CD8-positive, alpha-beta memory T cell (primary cell): Measurements from ENCODE around the gene DRD5. TPM values are rescaled to one million over a fixed set of nuclear protein-coding genes. Genes with fewer than 3 reads are reported as not detected.
"Not testable (repeated sequence)": the region's sequence is repeated elsewhere in the genome, so short reads cannot be mapped to it uniquely, and the experiment has no call there.

Experiments
- CTCF ChIA-PET: fragments of 350-600 bp; sonication (Branson Sonifier 250); formaldehyde crosslinking; loops from one replicate; lab custom pipeline; 2021; ENCODE audit warnings: antibody characterized with exemption; lab: Charles Lee
- POLR2A ChIA-PET: fragments of 350-600 bp; sonication (Branson Sonifier 250); formaldehyde crosslinking; loops from one replicate; lab custom pipeline; 2021; ENCODE audit warnings: antibody characterized with exemption; lab: Charles Lee
- DNase-seq, 5 donors: peaks; one replicate each; pipeline versions ENCODE4 v3.0.0 to v3.0.0-alpha.2; 2020 to 2022; ENCODE audit warnings: mixed read lengths in 1 of 5
- H3K27ac ChIP-seq: one replicate; pipeline ENCODE4 v1.7.0; 2013; ENCODE audit warnings: low read depth, mild to moderate bottlenecking, low read length, moderate library complexity
- H3K27me3 ChIP-seq: 2 replicates; pipeline ENCODE4 v1.7.0; 2013; ENCODE audit warnings: low read length, mild to moderate bottlenecking; ENCODE audit not compliant: insufficient read depth, poor library complexity, severe bottlenecking
- H3K36me3 ChIP-seq: 2 replicates; pipeline ENCODE4 v1.7.0; 2013; ENCODE audit warnings: mild to moderate bottlenecking, low read length, moderate library complexity; ENCODE audit not compliant: insufficient read depth
- H3K4me1 ChIP-seq: 2 replicates; pipeline ENCODE4 v1.7.0; 2013; ENCODE audit warnings: mild to moderate bottlenecking, low read length, moderate library complexity; ENCODE audit not compliant: insufficient read depth
- H3K4me3 ChIP-seq: 2 replicates; pipeline ENCODE4 v1.7.0; 2013; ENCODE audit warnings: mild to moderate bottlenecking, low read length
- H3K9me3 ChIP-seq: 2 replicates; pipeline ENCODE4 v1.7.0; 2013; ENCODE audit warnings: mild to moderate bottlenecking, low read length
- H3K27ac Mint-ChIP-seq, 8 donors: one replicate each; pipeline ENCODE4 v1.8.0; 2020 to 2021; ENCODE audit warnings: mixed read lengths in 8 of 8, mild to moderate bottlenecking in 6 of 8, inconsistent platforms in 3 of 8, moderate library complexity in 3 of 8
- H3K27me3 Mint-ChIP-seq, 2 donors: one replicate each; pipeline ENCODE4 v1.8.0; 2020 to 2021; ENCODE audit warnings: mixed read lengths in 2 of 2, mild to moderate bottlenecking in 1 of 2, moderate library complexity in 1 of 2
- H3K36me3 Mint-ChIP-seq, 3 donors: one replicate each; pipeline ENCODE4 v1.8.0; 2020 to 2021; ENCODE audit warnings: mixed read lengths in 3 of 3, inconsistent platforms in 1 of 3, mild to moderate bottlenecking in 1 of 3
- H3K4me1 Mint-ChIP-seq, 3 donors: one replicate each; pipeline ENCODE4 v1.8.0; 2020 to 2021; ENCODE audit warnings: mixed read lengths in 3 of 3, inconsistent platforms in 1 of 3, mild to moderate bottlenecking in 1 of 3
- H3K4me3 Mint-ChIP-seq, 7 donors: one replicate each; pipeline ENCODE4 v1.8.0; 2020 to 2021; ENCODE audit warnings: mixed read lengths in 7 of 7, mild to moderate bottlenecking in 6 of 7, moderate library complexity in 4 of 7, inconsistent platforms in 2 of 7
- H3K9me3 Mint-ChIP-seq, 5 donors: one replicate each; pipeline ENCODE4 v1.8.0; 2020 to 2022; ENCODE audit warnings: mixed read lengths in 5 of 5, mild to moderate bottlenecking in 3 of 5, moderate library complexity in 2 of 5, inconsistent platforms in 1 of 5
- polyA plus RNA-seq: library from polyadenylated mRNA; unstranded; fragments of 300-500 nt; fragmentation: Illumina TruSeq; gene quantifications from one replicate; pipeline ENCODE4 v1.2.3, GENCODE V29; 2021
- total RNA-seq, 2 experiments: library from RNA; stranded (reverse); gene quantifications; one replicate each; pipeline ENCODE4 v1.2.3, GENCODE V29; 2021

The DRD5 gene
- total RNA-seq, result not detected
- polyA plus RNA-seq, result not detected

DNA sequence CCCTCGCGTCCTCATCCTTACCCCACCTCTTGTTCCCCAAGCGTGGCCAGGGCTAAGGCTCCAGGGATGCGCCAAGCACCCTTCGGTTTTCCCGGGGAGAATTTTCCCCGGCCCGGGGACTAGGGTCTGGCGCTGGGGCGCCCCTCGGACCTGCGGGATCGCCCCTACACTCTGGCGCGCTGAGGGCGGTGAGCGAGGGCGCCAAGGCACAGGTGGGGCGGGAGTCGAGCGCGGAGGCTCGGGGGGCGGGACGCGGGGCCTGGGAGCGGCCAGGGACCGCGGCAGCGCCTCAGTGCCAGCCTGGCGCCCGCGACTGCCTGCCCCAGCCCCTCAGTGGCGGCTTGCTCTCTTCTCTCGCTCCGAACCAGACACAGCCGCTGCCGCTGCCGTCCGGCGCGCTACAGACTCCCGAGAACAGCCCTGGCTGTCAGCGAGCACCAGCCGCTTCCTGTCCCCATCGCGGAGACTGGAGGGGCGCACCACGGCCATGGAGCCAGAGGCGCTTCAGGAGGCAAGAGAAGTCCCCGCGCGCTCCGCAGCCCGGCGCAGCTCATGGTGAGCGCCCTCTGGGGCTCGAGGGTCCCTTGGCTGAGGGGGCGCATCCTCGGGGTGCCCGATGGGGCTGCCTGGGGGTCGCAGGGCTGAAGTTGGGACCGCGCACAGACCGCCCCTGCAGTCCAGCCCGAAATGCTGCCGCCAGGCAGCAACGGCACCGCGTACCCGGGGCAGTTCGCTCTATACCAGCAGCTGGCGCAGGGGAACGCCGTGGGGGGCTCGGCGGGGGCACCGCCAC, at the start of gene DRD5:
TSS of gene DRD5 (plus strand) at position 292 of the 793 bp plus-strand sequence. CDS start at position 688, 396 bp downstream.
- no peaks in the 10 kb centered on the region for H3K36me3 Mint-ChIP-seq
- no peak within 1 kb of the TSS for H3K27ac Mint-ChIP-seq
- Histone ChIP-seq H3K9me3 (no peaks in the 10 kb centered on the region), H3K27me3 (no peaks in the 10 kb centered on the region), H3K4me1 (no peaks in the 10 kb centered on the region), H3K36me3 (no peaks in the 10 kb centered on the region), H3K4me3 (no peak within 1 kb of the TSS), H3K27ac (no peak within 1 kb of the TSS)
- H3K4me3 Mint-ChIP-seq, result no peak within 1 kb of the TSS
- no peak for DNase-seq
- H3K9me3 Mint-ChIP-seq, result peaks cover 0 to 5% (median 0%) of the 10 kb centered on the region in 5 donors
- H3K27me3 Mint-ChIP-seq, result peaks cover 29 to 35% of the 10 kb centered on the region in 2 donors
- H3K4me1 Mint-ChIP-seq, result no peaks in the 10 kb centered on the region
- POLR2A ChIA-PET, result no interaction called here
- CTCF ChIA-PET, result no interaction called here

GRCh38 chr4:9732256-9732655, 49.2 kb upstream of the DRD5 start:
- H3K9me3 Mint-ChIP-seq, H3K4me1 Mint-ChIP-seq, CTCF ChIA-PET, H3K27me3 Mint-ChIP-seq, H3K27ac ChIP-seq, H3K36me3 ChIP-seq, H3K27me3 ChIP-seq, H3K4me1 ChIP-seq, H3K9me3 ChIP-seq, H3K36me3 Mint-ChIP-seq, DNase-seq, H3K4me3 ChIP-seq, H3K4me3 Mint-ChIP-seq, POLR2A ChIA-PET, H3K27ac Mint-ChIP-seq: not testable (repeated sequence)

DNA sequence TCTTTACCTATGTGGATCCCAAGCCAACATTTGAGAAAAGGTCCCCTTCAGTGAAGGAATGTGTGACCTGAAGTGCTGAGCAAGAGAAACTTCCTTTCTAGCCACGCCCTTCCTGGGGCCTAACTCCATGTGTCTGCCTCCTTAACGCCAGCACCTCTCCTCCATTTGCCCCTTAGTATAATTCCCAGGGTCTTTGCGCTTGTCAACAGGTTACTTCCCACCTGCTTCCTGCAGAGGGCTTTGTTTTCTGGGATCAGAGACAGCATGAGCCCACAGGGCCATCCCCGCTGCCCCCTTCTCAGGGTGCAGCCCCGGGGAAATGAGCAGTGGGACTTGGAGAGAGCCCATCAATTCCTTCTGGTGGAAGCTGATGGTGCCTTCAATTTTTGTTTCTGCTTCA, 45.9 kb upstream of the DRD5 start:
- DNase-seq, result no peak
- no peaks in the 10 kb centered on the region for H3K36me3 ChIP-seq
- peaks cover 1 to 4% of the 10 kb centered on the region in 2 donors for H3K27me3 Mint-ChIP-seq
- no peaks in the 10 kb centered on the region for H3K9me3 Mint-ChIP-seq
- H3K36me3 Mint-ChIP-seq, result no peaks in the 10 kb centered on the region
- H3K27ac ChIP-seq, result no peak overlapping the region
- ChIA-PET CTCF (no interaction called here), POLR2A (no interaction called here)
- no peaks in the 10 kb centered on the region for H3K9me3 ChIP-seq
- no peak overlapping the region for H3K4me3 Mint-ChIP-seq
- H3K27me3 ChIP-seq, result no peaks in the 10 kb centered on the region
- no peak overlapping the region for H3K4me3 ChIP-seq
- H3K4me1 ChIP-seq, result no peaks in the 10 kb centered on the region
- no peaks in the 10 kb centered on the region for H3K4me1 Mint-ChIP-seq
- peak overlapping the region in 1 of 8 donors; percentile 21 for H3K27ac Mint-ChIP-seq

GRCh38 chr4:9737280-9737679, 44.2 kb upstream of the DRD5 start:
- CTCF ChIA-PET, H3K9me3 ChIP-seq, H3K27ac Mint-ChIP-seq, H3K4me3 ChIP-seq, DNase-seq, H3K36me3 ChIP-seq, H3K9me3 Mint-ChIP-seq, H3K27me3 Mint-ChIP-seq, H3K4me1 Mint-ChIP-seq, H3K36me3 Mint-ChIP-seq, H3K27me3 ChIP-seq, H3K4me1 ChIP-seq, POLR2A ChIA-PET, H3K27ac ChIP-seq, H3K4me3 Mint-ChIP-seq: not testable (repeated sequence)

GRCh38 chr4:9743789-9744188, 37.6 kb upstream of the DRD5 start:
- H3K9me3 Mint-ChIP-seq, H3K4me1 Mint-ChIP-seq, H3K4me3 ChIP-seq, POLR2A ChIA-PET, H3K27me3 ChIP-seq, H3K9me3 ChIP-seq, DNase-seq, H3K27ac Mint-ChIP-seq, CTCF ChIA-PET, H3K36me3 ChIP-seq, H3K36me3 Mint-ChIP-seq, H3K27ac ChIP-seq, H3K4me3 Mint-ChIP-seq, H3K4me1 ChIP-seq: not testable (repeated sequence)
- H3K27me3 Mint-ChIP-seq, result peaks cover 3 to 15% of the 10 kb centered on the region in 2 donors

- Histone ChIP-seq H3K4me3 (no peak overlapping the region), H3K27me3 (no peaks in the 10 kb centered on the region), H3K4me1 (no peaks in the 10 kb centered on the region), H3K36me3 (no peaks in the 10 kb centered on the region), H3K27ac (no peak overlapping the region), H3K9me3 (no peaks in the 10 kb centered on the region)
- H3K27me3 Mint-ChIP-seq, result peaks cover 3 to 14% of the 10 kb centered on the region in 2 donors
- no peak overlapping the region for H3K4me3 Mint-ChIP-seq
- H3K36me3 Mint-ChIP-seq, result no peaks in the 10 kb centered on the region
- H3K4me1 Mint-ChIP-seq, result peaks cover 0 to 4% (median 0%) of the 10 kb centered on the region in 3 donors
- H3K27ac Mint-ChIP-seq, result no peak overlapping the region
- ChIA-PET CTCF (no interaction called here), POLR2A (no interaction called here)
- peaks cover 0 to 3% (median 0%) of the 10 kb centered on the region in 5 donors for H3K9me3 Mint-ChIP-seq
- DNase-seq, result no peak
These were observed 35.7 kb upstream of the DRD5 start for GRCh38 chr4:9745782-9746181.

DNA sequence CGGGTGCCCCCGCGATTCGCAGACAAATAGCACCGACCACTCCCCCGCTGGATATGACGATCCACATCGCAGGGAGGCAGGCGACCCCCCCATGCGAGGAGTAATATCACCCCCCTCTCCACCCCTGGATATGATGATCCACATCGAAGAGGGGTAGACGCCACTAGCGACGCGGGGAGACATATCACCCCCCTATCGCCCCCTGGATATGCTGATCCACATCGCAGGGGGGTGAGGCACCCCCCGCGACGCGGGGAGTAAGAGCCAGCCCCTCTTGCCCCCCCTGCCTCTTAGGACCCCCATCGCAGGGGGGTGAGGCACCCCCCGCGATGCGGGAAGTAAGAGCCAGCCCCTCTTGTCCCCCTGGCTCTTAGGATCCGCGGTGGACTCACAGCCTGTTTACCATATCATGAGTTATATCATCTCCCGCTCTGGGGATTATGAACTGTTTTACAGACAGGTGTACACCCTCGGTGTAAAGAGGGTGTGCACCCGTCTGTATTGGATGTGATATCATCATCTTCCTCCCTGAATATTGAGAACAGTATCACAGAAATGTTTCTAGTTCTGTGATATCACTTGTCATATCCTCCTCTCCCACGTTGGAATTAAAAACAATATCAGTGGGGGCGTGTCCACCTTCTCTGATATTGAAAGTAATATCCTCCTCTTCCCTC, 22.7 kb upstream of the DRD5 start:
- no peaks in the 10 kb centered on the region for H3K4me1 Mint-ChIP-seq
- Histone ChIP-seq H3K4me3 (no peak overlapping the region), H3K36me3 (no peaks in the 10 kb centered on the region), H3K27ac (no peak overlapping the region), H3K4me1 (no peaks in the 10 kb centered on the region), H3K9me3 (no peaks in the 10 kb centered on the region), H3K27me3 (no peaks in the 10 kb centered on the region)
- ChIA-PET CTCF (no interaction called here), POLR2A (no interaction called here)
- no peak for DNase-seq
- peaks cover 0 to 2% (median 0%) of the 10 kb centered on the region in 5 donors for H3K9me3 Mint-ChIP-seq
- H3K27me3 Mint-ChIP-seq, result peaks cover 1 to 3% of the 10 kb centered on the region in 2 donors
- H3K4me3 Mint-ChIP-seq, result no peak overlapping the region
- H3K27ac Mint-ChIP-seq, result no peak overlapping the region
- H3K36me3 Mint-ChIP-seq, result no peaks in the 10 kb centered on the region

DNA sequence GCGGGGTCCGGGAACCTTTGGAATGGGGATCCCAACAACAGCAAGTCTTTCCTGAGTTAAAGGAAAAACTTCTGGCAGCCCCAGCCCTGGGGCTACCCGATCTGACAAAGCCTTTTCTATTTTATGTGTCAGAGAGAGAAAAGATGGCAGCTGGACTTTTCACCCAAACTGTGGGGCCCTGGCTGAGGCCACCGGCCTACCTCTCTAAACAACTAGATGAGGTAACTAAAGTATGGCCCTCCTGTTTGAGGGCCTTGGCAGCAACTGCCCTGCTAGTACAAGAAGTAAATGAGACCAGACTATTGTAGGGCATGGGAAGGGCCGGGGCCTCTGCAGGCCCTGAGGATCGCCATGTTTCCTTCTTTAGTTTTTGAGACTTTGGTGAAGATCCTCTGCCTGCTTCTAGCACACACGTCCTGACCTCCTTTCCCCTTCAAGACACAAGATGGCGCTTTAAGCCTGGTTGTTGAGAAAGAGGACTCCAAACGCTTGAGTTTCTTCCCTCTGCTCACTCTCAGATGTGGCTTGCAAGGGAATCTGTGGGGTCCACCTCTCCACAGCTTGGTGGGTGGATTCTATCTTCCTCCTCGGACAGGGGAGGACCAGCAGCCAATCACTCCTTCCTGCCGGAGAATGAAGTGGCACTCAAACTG, 18.5 kb upstream of the DRD5 start:
- Mint-ChIP-seq H3K4me1 (no peaks in the 10 kb centered on the region), H3K27ac (no peak overlapping the region), H3K4me3 (no peak overlapping the region), H3K9me3 (peaks cover 0 to 2% (median 0%) of the 10 kb centered on the region in 5 donors), H3K27me3 (peaks cover 7 to 16% of the 10 kb centered on the region in 2 donors), H3K36me3 (no peaks in the 10 kb centered on the region)
- peak in 2 of 5 donors; percentile 8 to 10 for DNase-seq
- Histone ChIP-seq H3K4me3 (no peak overlapping the region), H3K36me3 (no peaks in the 10 kb centered on the region), H3K27me3 (no peaks in the 10 kb centered on the region), H3K9me3 (no peaks in the 10 kb centered on the region), H3K4me1 (no peaks in the 10 kb centered on the region), H3K27ac (no peak overlapping the region)
- ChIA-PET CTCF (no interaction called here), POLR2A (no interaction called here)
